Hindlimb muscle (tissue), 1 donor: ENCODE measurements around the gene MAP2. TPM values are rescaled to one million over a fixed set of nuclear protein-coding genes. Genes with fewer than 3 reads are reported as not detected.

ENCODE experiments used
- DNase-seq: peaks from one replicate; pipeline ENCODE4 v3.0.0-alpha.2; 2013
- polyA plus RNA-seq: library from polyadenylated mRNA; unstranded; fragments of 120-200 nt; gene quantifications from one replicate; pipeline ENCODE4 v1.2.1, GENCODE V29; 2013; ENCODE audit not compliant: insufficient read length

Gene MAP2
- polyA plus RNA-seq, 1 donor, result 6.2 TPM

- DNase-seq, result no peak
Measured at GRCh38 chr2:209663139-209663538, 239.3 kb downstream of the MAP2 start.

DNA sequence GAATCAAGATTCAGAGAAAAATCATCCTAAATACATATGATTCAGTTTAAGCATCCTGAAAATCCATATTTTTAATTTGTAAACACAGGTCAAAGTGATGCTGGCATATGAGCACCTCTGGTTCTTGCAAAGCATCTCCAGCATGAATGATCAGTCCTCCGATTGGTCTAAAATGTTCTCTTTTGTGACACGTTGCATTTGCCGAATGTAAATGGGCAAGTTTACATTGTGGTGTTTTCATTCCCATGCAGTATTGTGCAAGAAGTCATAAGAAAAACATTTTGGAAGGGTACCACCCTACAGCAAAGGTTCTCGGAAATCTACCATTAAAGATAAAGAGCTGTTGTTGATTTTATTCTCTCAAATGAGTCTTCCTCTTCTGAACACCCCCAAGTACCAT lies 239.8 kb downstream of the MAP2 start:
- DNase-seq, result no peak

GRCh38 chr2:209666296-209666695 lies 242.4 kb downstream of the MAP2 start:
- no peak for DNase-seq

DNA sequence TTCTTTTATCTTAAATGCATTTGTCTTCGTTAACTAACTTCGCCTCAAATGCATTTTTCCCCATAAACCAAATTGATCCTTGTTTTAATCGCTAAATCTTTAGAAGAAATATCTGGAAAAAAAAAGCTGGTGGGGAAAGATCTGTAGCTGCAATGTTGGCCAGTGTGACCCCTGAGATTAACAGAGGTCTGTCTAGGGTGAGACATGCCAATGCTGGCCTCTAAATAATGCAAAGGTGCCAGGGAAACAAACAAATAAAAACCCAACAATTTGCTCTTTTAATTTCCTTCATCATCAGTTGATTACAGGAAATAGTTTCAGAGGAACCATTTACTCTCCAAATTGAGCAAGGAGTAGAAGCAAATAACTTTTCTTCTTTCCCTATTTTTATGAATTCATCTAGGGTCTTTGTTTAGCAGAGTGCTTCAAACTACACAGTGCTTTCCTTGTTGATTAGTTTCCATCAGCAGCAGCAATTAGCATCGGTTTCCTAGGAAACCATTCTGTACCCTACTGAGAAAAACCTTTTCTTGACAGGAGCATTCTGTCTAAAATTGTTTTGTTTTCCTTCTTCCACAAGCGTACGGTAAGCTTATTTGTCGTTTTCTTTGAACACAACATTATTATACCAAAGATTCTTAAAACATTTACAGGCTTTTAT lies 247.3 kb downstream of the MAP2 start:
- DNase-seq, result no peak

DNA sequence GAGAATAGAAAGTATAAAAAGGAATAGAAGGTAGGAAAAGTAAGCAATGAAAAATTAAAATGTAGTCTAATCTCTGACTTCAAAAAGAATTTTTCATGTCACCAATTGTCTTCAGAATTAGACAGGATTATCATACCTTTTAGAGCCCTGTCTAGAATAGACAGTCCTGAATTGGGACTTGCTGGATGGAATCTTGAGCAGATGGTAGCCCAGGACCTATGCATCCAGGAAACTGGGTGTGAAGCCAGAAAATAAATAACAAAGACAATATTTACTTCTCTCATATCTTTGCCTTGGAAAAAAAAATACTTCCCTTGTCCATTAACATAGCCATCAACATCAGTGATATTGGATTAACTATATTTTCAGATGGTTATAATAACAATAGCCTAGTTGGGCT lies 250.0 kb downstream of the MAP2 start:
- no peak for DNase-seq

GRCh38 chr2:209680596-209680995 lies 256.7 kb downstream of the MAP2 start:
- DNase-seq, result no peak

DNA sequence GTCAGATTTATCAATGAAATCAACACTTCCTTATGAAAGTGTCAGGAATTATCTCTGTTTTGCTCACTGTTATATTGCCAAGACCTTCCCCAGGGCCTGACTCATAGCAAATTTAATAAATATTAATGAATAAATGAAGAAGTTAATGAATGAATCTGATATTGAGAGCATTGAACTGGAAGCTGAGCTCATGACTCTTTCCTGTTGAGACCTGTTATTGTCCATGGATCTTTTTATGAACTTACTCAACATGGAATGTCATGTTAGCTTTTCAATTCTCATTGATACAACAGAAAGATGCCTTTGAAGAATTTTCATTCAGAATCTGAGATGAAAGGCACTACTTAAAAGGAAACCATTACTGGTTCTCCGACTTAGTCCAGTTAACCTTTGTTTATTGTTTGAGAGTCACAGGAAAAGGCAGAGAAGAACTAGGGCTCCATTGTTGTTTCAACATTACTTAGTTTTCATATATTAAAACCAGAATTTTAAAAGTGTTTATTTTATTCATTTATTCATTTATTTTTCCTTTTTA lies 257.4 kb downstream of the MAP2 start:
- DNase-seq, result no peak

DNA sequence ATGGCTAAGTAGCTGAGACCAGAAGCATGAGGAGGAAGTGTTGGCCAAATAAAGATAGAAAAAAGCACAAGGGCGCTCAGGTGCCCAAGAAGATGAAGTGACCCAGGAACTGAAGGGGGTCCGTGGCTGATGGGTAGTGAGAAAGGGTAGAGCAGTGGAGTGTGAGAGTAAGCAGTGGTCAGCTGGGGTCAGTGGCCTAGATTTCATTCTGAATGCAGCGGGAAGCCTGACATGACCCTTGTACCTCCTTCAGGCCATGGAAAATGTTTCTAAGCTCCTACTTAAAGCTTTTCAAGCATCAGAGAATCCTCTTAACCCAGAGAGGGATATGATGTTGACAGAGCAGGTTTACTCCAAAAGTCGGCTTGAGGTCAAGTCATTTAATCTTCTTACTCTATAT lies 258.8 kb downstream of the MAP2 start:
- DNase-seq, result no peak

GRCh38 chr2:209685340-209685739 lies 261.5 kb downstream of the MAP2 start:
- DNase-seq, result no peak

- no peak for DNase-seq
Measured at GRCh38 chr2:209685963-209686362, 262.1 kb downstream of the MAP2 start.

GRCh38 chr2:209686448-209686847 lies 262.6 kb downstream of the MAP2 start:
- DNase-seq, result no peak

DNA sequence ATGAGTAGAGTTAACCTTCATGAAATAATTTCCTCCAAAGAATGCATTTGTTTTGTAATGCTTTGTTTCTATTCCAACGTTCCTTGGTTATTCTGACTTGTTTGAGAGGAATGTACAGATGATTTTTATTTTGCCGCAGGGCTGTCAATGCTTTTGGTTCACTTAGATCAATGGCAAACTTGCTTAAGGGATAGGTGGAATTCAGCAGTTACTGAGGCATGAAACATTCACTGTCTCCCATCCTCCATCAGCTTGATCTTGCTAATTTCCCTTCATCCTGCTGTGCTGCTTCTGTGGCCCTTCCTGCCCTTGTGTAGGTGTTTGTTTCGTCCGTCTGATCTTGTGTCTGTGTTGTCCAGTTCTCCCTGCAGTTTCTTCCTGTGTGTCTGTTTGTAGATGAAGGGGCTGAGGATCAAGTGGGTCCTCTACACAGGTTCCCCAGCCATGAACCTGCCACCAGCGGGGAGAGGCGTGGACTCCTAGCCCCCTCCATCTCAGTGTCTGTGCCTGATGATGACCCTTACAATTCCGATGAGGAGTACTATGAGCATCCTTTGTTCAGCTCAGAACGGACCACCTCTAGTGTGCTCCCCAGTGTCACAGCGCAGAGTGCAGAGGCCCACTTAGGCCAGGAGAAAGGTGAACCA lies 263.6 kb downstream of the MAP2 start:
- DNase-seq, result no peak

- DNase-seq, result no peak
Measured at GRCh38 chr2:209688385-209688784, 264.5 kb downstream of the MAP2 start.

DNA sequence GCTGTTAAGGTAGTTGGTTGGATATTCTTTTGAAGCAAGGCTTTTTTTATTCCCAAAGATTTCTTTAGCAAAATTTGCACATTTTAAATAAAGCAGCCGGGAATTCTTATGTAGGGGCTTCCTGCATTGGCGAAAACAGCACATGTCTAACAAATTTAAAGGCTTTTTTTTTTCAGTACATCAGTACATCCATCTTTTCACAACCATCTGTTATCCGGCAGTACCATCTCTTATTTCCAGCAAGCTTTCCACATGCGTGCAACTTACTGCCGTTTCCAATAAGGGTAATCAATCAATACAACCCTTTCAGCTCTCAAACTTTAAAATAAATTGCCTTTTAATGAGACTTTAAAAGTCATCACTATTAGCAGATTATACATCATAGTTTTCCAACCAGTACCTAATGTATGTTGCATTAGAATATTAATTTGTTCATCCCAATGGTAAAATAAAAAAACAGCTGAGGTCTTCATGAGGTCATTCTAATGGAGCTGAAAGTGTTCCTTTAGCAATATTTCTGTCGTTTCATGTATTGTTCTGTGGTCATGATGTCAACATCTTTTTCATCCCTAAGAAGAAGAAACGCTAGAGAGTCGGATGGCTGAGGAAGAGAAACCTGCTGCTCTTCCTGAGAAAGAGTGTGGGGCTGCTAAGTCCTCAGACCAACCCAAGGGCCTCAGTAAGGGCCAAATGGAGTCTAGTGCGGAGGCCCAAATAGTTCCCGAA lies 266.3 kb downstream of the MAP2 start:
- no peak for DNase-seq

DNA sequence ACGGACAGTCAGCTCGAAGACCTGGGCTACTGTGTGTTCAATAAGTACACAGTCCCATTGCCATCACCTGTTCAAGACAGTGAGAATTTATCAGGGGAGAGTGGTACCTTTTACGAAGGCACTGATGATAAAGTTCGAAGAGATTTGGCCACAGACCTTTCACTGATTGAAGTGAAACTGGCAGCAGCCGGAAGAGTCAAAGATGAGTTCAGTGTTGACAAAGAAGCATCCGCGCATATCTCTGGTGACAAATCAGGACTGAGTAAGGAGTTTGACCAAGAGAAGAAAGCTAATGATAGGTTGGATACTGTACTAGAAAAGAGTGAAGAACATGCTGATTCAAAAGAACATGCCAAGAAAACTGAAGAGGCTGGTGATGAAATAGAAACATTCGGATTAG lies 270.9 kb downstream of the MAP2 start:
- no peak for DNase-seq

DNA sequence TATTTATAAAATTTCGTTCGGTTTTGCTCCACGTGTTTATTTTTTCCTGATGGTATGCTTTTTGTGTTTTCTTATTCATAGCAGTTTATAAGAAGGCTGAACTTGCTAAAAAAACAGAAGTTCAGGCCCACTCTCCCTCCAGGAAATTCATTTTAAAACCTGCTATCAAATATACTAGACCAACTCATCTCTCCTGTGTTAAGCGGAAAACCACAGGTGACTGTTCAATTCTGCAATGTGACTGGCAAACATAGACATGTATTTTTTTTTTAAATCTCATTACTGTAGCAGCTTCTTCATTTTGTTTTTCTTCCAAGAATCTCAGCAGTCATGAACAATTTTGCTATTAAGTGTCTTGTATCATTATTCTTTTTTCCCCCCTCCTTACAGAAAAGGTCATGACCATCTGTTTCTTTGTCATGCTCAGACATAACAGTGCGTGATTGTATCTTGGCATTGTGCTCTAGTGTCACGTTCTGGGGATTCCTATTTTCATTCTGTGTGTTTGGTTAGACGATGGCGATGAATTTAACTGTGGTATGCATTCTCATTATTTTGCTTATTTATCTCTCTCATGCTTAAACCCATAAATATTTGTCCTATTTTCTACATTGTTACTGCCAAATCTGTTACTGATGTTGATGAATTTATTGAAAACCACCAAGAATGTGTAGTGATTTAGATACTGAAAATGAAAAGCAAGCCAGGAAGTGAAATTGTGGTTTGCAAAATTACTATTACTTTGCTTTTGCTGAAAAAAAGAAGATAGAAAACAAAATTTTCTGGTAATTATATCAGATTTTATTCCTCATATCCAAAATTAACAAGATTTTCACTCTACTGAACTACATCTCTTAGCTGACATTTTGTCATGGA lies 273.2 kb downstream of the MAP2 start:
- no peak for DNase-seq

- no peak for DNase-seq
Measured at GRCh38 chr2:209702775-209703174, 278.9 kb downstream of the MAP2 start.

DNA sequence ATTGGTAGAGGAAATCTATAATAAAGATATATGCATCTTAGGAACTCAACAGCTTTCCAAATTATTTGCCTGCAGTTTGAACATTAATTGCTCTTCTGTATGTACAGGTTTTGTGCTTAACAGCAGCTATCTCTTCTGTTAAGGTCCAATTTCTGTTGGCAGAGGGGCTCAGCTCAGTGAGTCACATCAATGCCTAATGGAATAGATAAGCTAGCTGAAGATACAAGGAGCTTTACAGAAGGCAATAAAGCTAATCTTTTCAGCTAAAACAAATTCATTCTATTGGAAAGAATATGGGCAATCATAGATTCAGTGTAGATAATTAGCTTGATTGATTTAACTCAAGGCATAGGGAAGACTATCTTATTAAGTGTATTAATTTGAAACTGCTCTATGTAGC lies 289.4 kb downstream of the MAP2 start:
- no peak for DNase-seq

- no peak for DNase-seq
Measured at GRCh38 chr2:209719034-209719433, 295.2 kb downstream of the MAP2 start.

- no peak for DNase-seq
Measured at GRCh38 chr2:209721497-209721896, 297.6 kb downstream of the MAP2 start.

- DNase-seq, result no peak
Measured at GRCh38 chr2:209726311-209726710, 302.5 kb downstream of the MAP2 start.

- no peak for DNase-seq
Measured at GRCh38 chr2:209727077-209727476, 303.2 kb downstream of the MAP2 start.

DNA sequence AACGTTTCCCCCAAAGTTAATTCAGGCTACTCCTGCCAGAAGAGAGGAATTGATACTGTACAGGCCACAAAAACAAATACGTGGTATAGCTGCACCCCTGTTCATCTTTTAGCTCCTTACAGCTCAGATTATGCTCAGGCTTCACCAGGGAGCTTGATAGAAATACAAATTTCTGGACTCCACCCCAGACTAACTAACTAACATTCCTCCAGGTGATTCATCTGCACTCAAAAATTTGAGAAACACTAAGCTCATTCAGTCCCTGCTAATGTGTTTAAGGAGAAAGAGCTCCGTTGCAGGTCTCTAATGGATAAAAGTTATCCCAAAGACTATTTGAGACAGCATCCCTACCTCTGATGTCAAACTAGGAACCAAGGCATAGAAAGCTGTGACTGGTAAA lies 311.0 kb downstream of the MAP2 start:
- no peak for DNase-seq
